D721Med (cell line): Measurements from ENCODE around the gene NUDT4.

Experiments
- DNase-seq: peaks from one replicate; pipeline ENCODE4 v3.0.0; 2011; ENCODE audit warnings: low spot score; ENCODE audit not compliant: insufficient read length
- FAIRE-seq: peaks from 2 replicates; lab custom pipeline; 2011; peaks lifted over from hg19 to GRCh38; lab: Jason Lieb, UNC
- TF ChIP-seq, protein P1 (sequence below): IDR thresholded peaks from 2 replicates; pipeline ENCODE4 v1.5.1; 2012; ENCODE audit warnings: mild to moderate bottlenecking, control low read depth; ENCODE audit not compliant: insufficient read depth; ENCODE audit errors: missing control alignments

NUDT4 gene

GRCh38 chr12:93447555-93448290, 70.0 kb downstream of the NUDT4 start:
- TF ChIP-seq, protein P1, sequence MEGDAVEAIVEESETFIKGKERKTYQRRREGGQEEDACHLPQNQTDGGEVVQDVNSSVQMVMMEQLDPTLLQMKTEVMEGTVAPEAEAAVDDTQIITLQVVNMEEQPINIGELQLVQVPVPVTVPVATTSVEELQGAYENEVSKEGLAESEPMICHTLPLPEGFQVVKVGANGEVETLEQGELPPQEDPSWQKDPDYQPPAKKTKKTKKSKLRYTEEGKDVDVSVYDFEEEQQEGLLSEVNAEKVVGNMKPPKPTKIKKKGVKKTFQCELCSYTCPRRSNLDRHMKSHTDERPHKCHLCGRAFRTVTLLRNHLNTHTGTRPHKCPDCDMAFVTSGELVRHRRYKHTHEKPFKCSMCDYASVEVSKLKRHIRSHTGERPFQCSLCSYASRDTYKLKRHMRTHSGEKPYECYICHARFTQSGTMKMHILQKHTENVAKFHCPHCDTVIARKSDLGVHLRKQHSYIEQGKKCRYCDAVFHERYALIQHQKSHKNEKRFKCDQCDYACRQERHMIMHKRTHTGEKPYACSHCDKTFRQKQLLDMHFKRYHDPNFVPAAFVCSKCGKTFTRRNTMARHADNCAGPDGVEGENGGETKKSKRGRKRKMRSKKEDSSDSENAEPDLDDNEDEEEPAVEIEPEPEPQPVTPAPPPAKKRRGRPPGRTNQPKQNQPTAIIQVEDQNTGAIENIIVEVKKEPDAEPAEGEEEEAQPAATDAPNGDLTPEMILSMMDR = no peak
- FAIRE-seq = no peak
- DNase-seq = no peak

DNA sequence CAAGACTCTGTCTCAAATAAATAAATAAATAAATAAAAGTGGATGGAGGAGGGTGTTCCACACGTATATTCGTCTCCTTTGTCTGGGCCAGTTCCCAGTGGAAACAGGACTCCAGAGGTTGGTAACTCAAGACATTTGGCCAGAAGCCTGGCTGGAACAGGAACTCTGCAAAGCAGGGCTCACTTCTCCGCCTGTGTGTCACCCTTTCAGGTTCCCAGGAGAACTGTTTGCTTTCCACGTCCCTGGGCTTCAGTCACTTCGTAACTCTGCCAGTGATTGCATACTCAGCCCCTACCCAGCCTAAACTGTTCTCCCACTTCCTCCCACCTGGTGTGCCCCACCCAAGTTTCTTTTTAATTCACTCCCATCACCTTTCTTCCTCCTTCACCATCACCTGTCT, 71.1 kb downstream of the NUDT4 start:
- FAIRE-seq (no peak), DNase-seq (no peak)
- TF ChIP-seq, protein P1 = no peak

- TF ChIP-seq, protein P1 = no peak
Measured at GRCh38 chr12:93449277-93449676, 71.6 kb downstream of the NUDT4 start.

GRCh38 chr12:93451423-93452158, 73.9 kb downstream of the NUDT4 start:
- TF ChIP-seq, protein P1 = no peak
- FAIRE-seq (no peak), DNase-seq (no peak)

More at GRCh38 chr12:93449277-93449676, 71.6 kb downstream of the NUDT4 start:
- FAIRE-seq (no peak), DNase-seq (no peak)

DNA sequence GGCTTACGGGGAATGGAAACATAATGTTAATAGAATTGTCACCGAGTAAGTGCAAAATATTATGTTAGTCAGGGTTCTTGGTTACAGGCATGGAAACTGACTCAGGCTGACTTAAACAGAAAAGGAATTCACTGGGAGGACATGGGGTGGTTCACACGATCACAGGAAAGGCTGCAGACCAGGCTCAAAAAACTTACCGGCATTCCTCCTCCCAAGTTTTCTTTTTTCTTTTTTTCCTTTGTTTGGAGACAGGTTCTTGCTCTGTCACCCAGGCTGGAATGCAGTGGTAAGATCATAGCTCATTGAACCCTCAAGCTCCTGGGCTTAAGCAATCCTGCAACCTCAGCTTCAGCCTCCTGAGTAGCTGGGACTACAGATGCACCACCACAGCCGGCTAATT, 75.9 kb downstream of the NUDT4 start:
- FAIRE-seq (no peak), DNase-seq (no peak)
- TF ChIP-seq, protein P1 = no peak

- TF ChIP-seq, protein P1 = no peak
- FAIRE-seq (no peak), DNase-seq (no peak)
Measured at GRCh38 chr12:93456077-93456476, 78.4 kb downstream of the NUDT4 start.
